Measurements from ENCODE around the gene RHBDL1. TPM values are rescaled to one million over a fixed set of nuclear protein-coding genes. Genes with fewer than 3 reads are reported as not detected.

The RHBDL1 gene
- total RNA-seq, 1 donor from 2014 or later = 2.3 TPM

GRCh38 chr16:719815-720446 is 44.5 kb downstream of the RHBDL1 start:
- Histone ChIP-seq H3K27ac (replicated peaks) (peak overlapping the region; percentile 97), H3K4me1 (peaks cover 57% of the 10 kb centered on the region), H3K9me3 (replicated peaks) (no peaks in the 10 kb centered on the region), H3K36me3 (no peaks in the 10 kb centered on the region), H3K4me3 (peak overlapping the region; percentile 96), H3K27me3 (ENCODE audit: low read depth) (no peaks in the 10 kb centered on the region)
- intact Hi-C loops (cut with micrococcal nuclease) = no loop called here
- DNase-seq = no peak
- TF ChIP-seq CTCF (IDR thresholded peaks at IDR 0.05; ENCODE audit: borderline replicate concordance) = peak; percentile 21

DNA sequence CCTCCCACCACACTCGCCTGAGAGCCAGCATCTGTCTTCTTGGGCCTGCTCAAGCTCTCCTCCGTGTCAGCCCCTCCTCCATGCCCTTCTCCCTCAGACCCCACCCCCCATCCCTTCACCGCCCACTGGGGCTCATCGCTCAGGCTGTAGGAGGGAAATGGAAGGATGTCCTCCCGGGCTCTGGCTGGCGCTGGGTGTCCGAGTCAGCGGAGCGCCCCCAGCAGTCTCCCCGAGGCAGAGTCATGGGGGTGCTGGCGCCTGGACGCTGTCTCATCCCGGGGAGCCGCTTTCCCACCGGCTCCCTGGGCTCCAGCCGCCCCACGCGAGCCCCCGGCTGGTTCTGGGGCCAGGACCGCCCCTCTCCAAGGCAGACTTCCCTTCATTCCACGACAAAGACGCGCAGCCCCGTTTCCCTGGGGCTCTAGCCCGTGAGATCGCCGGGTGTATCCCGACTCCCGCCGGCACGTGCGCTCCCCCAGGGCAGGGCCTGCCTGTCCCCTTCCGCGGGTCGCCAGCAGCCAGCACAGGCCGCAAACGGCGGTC is 45.0 kb downstream of the RHBDL1 start:
- peak; percentile 46 for DNase-seq
- H3K4me1 ChIP-seq = peaks cover 53% of the 10 kb centered on the region
- intact Hi-C loops (cut with micrococcal nuclease) = no loop called here

DNA sequence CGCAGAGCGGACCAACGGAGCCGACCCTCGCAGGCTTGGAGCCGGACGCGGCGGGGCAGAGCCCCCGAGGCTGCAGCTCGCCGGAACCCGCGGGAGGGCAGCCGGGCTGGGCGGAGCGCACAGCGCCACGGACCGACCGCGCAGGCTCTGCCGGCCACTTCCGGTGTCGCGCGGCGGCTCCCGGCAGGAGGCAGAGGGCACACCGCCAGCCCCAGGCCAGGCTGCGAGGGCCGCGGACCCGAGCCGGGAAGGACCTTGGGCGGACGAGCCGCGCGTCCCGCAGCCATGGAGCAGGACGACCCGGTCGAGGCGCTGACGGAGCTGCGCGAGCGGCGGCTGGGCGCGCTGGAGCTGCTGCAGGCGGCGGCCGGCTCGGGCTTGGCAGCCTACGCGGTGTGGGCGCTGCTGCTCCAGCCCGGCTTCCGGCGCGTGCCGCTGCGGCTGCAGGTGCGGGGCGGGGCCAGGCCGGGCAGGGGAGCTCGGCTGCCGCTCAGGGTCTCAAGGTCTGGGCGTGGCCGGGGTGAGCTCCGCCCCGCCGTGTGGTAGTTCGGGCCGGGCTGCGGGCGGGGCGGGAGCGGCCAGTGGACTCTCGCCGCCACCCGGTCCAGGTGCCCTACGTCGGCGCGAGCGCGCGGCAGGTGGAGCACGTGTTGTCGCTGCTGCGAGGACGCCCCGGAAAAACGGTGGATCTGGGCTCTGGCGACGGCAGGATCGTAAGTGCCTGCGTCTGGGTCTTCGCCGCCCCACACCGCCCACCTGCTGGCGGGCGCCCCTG is 45.7 kb downstream of the RHBDL1 start, which contains the start of gene ANTKMT:
ANTKMT (plus strand) TSS at position 157 of the 775 bp plus-strand sequence; CDS start at position 286, 129 bp downstream.
- Histone ChIP-seq H3K4me3 (peak within 1 kb of the TSS; percentile 96), H3K27ac (replicated peaks) (peak within 1 kb of the TSS; percentile 97), H3K27me3 (ENCODE audit: low read depth) (peaks cover 4% of the 10 kb centered on the region), H3K4me1 (peaks cover 49% of the 10 kb centered on the region), H3K9me3 (replicated peaks) (no peaks in the 10 kb centered on the region), H3K36me3 (no peaks in the 10 kb centered on the region)
- peak; percentile 78 for DNase-seq
- TF ChIP-seq CTCF (IDR thresholded peaks at IDR 0.05; ENCODE audit: borderline replicate concordance) = no peak
- intact Hi-C loops (cut with micrococcal nuclease) = no loop called here

More for the DNA sequence above, 45.0 kb downstream of the RHBDL1 start:
- H3K36me3 ChIP-seq = no peaks in the 10 kb centered on the region
- no peak for TF ChIP-seq CTCF (IDR thresholded peaks at IDR 0.05; ENCODE audit: borderline replicate concordance)
- peak overlapping the region; percentile 96 for H3K4me3 ChIP-seq
- H3K27me3 ChIP-seq (ENCODE audit: low read depth) = no peaks in the 10 kb centered on the region
- no peaks in the 10 kb centered on the region for H3K9me3 ChIP-seq (replicated peaks)
- peak overlapping the region; percentile 97 for H3K27ac ChIP-seq (replicated peaks)

GRCh38 chr16:721765-722540 is 46.5 kb downstream of the RHBDL1 start:
- no peaks in the 10 kb centered on the region for H3K9me3 ChIP-seq (replicated peaks)
- intact Hi-C loops (cut with micrococcal nuclease) = no loop called here
- H3K36me3 ChIP-seq = no peaks in the 10 kb centered on the region
- no peak for TF ChIP-seq CTCF (IDR thresholded peaks at IDR 0.05; ENCODE audit: borderline replicate concordance)
- H3K27me3 ChIP-seq (ENCODE audit: low read depth) = peaks cover 10% of the 10 kb centered on the region
- H3K27ac ChIP-seq (replicated peaks) = peak overlapping the region; percentile 97
- DNase-seq = no peak
- peaks cover 47% of the 10 kb centered on the region for H3K4me1 ChIP-seq
- H3K4me3 ChIP-seq = peak overlapping the region; percentile 96
